GM18858 (cell line): ENCODE measurements around the gene LACC1.

Source experiments
- ATAC-seq: cut with Tn5 transposase; IDR thresholded peaks from one replicate; pipeline ENCODE4 v1.9.1; 2021; ENCODE audit not compliant: unreplicated experiment

Gene LACC1

DNA sequence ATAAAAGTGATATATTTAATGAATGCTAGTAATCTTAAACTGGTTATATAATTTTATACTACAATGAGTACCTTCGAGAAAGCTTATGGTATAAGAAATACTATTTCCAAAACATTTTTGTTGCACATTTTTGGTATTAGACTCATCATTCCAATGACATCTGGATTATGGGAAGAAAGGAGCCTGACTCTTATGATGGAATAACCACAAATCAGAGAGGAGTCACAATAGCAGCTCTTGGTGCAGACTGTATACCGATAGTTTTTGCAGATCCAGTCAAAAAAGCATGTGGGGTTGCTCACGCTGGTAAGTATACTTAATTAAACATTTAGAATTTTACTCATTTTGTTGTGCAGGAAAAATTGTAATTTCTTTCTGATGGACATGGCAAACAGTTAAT, 3.9 kb downstream of the LACC1 start:
- ATAC-seq, result no peak

DNA sequence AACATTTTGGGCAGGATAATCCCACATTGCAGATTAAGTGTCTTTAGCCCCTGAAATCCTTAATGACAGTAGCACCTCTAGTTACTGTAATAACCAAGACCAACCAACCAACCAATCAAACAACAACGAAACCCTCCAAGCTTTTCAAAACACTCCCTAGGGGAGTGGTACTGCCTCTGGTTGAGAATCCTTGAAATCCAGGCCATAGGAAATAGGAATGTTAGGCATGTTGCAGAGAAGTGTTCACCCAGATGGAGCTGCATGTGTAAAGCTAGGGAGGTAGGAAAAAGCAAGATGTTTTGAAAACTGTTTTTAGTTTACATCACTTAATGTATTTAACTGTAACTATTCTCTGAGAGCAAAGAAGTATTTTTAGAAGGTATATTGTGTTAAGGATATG, 4.5 kb downstream of the LACC1 start:
- ATAC-seq, result no peak

DNA sequence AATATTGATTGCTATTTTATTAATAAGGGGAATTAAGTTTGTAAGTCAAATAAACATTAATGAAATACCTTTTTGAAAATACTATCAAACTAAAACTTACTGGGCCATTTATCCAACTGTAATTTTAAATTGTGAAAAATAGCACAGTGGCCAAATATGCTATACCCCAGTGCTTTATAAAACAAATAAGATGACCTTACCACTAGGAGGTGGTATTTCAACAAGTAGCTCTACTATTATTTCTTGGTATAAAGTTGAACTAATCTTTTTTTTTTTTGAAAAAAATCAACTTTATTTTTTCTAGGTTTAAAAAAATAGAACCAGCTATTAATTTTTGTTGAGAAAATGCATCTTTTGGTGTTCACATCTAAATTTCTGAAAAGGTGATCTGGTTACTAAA, 14.7 kb downstream of the LACC1 start:
- no peak for ATAC-seq

DNA sequence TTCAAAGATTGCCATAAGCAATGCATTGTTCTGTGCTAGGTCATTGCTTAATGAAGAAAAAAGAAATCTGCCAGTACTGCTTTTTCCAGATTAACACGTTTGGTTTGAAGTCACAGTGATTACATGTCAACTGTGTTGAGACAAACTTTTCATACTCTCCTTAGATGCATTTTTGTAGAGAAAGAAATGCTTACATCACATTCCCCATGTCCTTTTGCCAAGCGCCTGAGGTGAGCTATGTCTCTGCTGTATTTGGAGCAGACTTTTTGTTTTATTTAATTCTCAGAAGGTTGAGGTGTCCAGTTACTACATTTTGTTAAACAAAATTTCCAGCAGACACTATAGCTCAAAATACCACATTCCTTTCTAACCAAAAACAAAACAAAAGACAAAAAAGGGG, 16.2 kb downstream of the LACC1 start:
- ATAC-seq, result no peak

DNA sequence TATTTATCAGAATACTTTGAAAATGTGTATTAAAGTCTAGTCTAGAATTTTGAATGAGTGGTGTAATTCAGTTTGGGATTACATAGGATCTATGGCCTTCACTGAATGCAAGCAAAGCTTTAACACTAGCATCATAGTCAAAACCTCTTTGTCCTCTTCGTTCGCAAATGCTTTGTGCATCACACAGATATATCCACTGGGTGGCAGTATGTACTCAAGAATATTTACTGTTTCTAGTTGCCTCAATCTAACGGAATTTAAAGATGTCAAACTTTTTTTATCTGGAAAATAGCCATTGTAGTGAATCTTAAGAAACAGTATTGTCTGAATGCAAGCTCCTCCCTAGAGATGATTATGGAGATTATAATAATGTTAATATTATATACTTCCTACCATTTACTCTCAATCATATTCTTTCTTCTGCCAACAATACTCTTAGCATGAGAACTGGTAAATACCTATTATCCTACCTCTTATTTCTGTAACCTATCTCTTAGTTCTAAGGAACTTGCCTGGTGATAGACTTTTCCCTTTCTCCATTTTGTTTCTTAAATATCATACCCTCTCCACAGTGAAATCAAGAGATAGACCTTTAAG, 25.8 kb downstream of the LACC1 start:
- no peak for ATAC-seq

DNA sequence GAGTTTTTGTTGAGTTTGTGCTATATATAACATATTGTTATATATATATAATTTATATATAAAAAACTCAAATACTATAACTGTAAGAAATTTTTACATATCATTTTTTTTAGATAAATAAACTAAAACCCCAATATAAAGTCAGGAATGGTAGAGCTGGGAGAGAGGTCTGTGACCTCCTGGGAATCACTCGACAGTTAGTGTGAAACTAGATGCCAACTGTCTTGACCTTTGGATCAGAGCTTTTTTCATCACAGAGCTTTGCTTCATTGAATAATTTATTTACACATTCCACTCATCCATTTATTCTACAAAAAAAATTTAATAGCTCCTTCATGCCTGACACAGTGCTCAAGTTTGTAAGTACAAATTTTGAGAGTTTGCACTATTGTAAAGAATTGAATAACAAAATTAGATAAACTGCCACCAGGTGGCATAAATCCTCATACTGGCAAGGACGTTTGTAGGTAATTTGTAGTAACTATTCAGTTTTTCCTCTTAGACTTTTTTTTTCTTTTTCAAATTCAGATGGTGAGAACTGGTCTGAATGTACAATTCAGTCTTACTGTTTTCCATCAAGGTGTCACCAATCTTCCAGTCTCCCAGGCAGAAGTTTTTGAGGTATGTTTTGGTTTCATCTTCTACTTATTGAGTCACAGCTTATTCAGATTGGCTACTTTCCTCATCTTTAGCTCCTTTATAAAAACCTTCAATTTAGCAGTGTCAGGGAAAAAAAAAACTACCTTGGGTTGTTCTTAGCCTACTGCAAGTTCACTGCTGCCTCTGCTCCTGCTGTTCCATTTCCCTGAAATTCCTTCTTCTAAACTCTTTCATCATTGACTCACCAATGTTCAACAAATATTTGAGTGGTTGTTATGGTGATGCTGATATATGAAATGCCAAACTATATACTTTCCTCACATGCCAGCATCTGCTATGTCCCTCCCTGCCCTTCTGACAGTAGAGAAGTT, 28.7 kb downstream of the LACC1 start:
- ATAC-seq, result no peak

DNA sequence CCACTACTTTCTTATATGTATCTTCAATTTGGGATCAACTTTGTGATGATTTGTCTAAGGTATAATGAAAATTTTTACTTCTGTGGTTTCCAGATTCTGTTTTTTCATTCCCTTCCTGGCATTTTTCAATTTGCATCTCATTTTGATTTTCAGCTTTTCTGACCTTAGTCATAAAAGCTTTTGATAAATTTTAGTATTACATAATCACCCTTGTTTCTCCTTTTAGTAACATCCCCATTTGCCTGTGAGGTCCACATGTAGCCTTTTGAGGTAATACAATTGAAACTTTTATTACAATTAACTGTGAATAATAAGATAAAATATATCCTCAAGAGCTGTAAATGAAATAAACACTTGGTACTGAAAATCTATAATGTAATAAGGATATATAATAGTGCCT, 31.2 kb downstream of the LACC1 start:
- ATAC-seq, result no peak

DNA sequence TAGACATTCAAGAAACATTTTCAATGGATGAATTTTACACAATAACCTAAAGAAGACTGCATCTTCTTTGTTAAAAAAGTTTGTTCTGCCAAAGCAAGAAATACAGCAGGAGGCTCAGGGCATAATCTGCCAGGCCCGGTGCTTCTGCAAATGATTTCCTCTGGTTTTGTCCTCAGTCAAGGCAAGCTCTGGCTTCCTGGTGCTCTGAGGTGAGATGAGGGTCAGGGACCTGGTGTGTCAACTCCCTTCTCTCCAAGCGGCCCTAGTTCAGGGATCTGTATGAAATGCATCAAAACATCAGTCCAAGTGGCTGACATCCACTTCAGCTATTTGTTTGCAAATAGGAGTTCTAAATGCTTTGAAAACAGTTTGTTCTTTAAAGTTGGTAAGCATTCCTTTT, 31.6 kb downstream of the LACC1 start:
- ATAC-seq, result no peak

DNA sequence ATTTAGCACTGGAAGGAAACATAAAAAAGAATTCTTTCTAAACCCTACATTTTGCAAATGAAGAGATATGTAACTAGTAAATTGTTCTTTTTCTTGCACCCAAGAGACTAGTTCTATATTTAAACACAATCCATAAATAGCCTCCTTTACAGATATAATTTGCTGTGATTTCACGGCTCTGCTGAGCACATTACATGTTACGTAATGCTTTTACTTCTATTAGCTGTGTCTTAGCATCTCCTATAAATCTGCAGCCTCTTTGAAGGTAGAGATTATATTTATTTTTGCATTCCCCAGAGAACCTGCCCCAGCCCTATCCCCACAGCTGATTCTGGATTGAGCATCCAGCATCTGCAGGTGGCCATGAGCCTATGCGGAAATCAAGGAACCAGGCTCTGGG, 32.2 kb downstream of the LACC1 start:
- ATAC-seq, result no peak

DNA sequence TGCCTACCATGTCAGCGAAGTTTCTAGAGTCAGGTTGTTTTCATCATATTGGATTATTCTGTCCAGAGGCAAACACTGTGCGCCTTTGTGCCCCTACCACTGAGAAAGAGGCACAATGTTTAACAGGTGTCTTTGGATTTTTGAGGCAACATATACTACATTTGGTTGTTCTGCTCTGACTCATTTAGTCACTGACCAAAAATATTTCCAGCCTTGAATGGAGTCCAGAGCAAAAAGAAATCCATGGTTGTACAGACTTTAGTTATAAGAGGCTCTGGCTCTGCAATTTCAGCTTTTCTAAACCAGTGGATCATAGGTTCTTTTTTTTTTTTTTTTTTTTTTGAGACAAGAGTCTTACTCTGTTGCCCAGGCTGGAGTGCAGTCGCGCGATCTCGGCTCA, 35.7 kb downstream of the LACC1 start:
- ATAC-seq, result no peak

DNA sequence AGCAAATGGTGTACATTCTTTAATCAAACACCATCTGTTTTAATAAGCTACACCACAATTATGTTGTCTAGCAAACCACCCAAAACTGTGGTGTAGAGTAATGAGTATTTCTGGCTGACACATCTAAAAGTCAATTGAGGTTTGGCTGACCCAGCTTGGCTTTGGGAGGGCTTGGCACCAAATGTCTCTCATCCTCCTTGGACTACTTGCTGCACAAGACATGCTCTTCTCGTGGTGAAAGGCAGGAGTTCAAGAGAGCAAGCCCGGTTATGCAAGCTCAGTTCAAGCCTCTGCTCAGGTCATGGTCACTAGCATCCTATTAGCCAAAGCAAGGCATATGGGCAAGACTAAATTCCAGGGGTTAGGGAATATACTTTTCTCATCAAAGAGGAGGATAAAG, 37.1 kb downstream of the LACC1 start:
- no peak for ATAC-seq

DNA sequence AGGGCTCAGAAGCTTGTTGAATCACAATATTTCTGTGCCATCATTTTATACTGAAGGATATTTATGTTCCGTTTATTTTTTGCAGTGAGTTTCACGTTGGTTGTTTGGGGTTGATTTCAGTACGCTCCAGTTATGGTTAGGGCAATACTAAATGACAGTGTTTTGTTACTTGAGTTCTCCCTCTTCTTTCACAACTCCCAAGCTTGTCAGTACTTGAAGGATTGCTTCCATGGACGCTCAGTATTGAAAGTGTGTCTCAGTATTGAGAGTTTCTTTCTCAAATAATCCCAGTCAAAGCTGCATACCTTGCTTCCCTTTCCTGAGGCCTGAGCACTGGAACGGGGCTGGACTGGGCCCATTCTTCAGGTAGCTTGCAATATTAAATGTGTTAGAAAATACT, 38.9 kb downstream of the LACC1 start:
- ATAC-seq, result no peak

DNA sequence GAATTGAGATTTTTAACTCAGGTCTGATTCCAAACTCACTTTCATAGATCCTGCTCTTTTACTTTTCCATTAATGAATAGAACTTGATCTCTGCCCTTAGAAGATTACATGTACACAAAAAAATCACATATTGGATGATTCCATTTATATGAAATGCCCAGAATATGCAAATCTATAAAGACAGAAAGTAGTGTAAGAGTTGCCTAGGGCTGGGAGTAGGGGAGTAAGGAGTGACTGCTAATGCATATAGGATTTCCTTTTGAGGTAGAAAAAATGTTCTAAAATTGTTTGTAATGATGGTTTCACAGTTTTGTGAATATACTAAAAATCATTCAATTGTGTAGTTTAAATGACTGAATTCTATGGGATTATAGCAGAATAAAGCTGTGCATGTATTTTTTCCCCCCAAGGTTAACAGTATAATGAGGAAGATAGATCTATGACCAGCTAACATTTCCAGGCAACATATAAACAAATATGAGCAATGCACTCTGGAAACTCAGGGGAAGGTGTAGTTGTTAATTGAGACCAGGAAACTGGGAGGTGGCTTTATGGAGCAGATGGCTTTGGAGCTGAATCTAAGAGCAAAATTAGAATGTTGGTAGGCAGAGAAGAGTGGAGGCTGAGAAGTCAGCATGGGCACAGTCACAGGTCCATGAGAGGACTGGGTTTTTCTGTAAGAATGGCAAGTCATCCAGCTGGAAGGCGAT, 41.4 kb downstream of the LACC1 start:
- ATAC-seq, result no peak

DNA sequence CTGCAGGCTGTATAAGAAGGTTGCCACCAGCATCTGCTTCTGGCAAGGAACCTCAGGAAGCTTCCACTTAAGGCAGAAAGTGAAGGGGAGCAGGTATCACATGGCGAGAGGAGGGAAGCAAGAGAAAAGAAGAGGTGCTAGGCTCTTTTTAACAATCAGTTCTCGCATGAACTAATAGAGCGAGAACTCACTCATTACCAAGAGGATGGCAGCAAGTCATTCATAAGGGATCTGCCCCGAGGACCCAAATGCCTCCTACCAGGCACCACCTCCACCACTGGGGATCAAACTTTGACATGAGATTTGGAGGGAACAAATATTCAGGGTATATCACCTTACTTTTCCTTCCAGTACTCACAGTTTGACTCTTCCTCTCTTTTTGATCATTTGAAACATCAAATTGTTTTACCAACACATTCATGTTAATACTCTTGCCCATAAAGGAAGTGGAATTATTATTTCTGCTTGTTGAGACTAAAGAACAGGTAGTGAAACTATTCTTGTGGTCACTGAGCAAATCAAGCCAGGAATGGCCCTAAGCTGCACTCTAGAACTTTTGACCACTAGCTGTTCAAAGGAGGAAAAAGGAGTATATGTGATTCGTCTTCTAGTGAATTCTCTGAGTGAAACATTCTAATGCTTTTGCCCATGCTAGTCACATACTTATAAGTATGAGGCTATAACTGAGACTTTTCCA, 45.0 kb downstream of the LACC1 start:
- peak; percentile 90 for ATAC-seq

DNA sequence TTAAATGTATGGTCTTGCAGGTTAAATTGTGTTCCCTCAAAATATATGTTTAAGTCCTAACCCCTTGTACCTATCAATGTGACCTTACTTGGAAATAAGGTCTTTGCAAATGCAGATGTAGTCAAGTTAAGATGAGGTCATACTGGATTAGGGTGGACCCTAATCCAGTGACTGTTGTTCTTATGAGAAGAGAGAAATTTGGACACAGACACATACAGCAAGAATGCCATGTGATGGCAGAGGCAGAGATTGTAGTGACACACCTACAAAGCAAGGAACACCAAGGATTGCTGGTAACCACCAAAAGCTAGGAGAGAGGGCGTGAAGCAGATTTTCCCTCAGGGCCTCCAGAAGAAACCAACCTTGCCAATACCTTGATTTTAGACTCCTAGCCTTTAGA, 50.2 kb downstream of the LACC1 start:
- no peak for ATAC-seq

DNA sequence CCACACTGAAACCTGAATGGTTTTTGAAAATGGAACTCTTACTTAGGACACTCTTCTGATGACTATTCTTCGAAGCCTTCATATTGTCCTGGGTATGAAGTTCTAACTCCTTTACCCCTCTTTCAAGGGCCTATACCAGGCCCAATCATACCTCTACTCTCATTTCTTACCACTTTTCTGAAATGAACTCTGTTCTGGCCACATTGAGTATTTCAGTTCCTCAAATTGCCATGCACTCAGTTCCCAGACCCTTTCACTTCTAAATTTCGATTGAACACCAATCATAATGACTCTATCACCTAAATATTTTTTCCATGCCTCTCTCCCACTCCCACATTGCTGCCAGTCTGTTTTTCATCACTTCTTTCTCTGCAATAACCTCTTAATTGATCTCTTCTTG, 53.7 kb downstream of the LACC1 start:
- peak; percentile 100 for ATAC-seq

DNA sequence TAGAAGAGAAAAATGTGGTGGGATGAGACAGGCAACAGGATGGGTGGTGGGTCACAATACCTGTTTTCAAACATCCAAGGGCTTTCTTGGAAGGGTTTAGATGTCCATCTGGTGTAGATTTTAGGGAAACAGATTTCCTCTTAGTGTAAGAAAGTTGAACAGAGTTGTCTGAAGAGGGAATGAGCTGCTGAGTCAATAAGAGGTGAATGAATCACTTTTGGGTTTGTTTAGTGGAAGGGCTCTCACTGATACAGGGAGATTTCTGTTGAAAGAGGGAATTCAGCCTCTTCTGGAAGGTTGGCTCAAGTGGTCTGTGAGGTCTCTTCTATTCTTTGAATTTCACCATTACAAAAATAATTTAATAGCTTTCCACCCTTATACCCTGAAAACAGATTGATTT, 54.6 kb downstream of the LACC1 start:
- ATAC-seq, result no peak

DNA sequence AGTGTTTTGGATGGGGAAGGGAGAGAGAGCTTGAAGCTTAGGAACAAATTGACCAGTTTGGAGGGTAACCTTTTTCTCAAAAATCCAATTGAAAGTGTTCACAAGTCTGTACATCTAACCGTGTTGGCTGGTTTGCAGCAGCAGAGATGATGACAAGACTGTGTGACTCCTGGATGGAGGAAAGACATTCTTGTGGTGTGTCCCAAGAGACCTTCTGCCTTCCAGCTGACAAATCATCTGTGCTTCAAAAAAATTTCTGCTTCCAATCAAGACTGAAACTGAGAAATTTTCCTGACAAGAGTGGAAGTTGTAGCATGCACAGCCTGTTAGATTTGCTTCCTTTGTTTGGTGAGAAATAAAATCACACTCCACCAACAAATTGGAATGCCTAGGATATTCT, 56.2 kb downstream of the LACC1 start:
- ATAC-seq, result no peak

DNA sequence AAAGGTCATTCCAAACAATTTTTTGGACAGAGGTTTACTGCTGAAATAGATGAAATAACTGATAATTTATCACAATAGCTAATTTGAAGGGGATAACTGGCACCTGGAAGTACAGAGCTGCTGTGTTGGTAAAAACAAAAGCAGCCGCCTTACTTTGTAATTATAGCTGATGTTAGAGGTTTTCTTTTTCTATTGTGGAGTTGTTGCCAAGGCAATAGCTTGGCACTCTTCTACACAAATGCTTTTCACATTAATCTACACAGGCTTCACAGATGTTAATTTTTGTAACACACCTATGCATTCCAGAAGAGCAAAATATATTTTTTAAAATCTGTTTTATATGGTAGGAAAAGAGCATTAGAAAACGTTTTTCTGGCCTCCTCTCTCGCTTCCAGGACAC, 56.9 kb downstream of the LACC1 start:
- ATAC-seq, result no peak

DNA sequence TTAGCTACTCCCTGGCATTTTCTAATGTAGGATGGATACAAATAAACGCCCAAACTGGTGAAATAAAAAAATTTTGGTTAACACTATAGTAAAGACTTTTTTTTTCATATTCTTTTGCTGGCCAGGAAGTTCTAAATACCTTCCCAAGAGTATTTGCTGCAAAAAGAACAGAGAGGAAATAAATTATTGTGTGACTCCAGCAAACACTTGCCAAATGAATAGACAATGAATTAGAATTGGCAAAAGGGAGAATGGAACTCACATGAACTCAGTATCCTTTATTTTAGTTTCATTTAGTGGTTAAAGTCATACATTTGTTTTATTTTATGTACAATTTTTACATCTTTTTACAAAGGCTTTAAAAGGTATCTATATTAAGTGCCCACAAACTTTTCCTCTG, 58.1 kb downstream of the LACC1 start:
- no peak for ATAC-seq

DNA sequence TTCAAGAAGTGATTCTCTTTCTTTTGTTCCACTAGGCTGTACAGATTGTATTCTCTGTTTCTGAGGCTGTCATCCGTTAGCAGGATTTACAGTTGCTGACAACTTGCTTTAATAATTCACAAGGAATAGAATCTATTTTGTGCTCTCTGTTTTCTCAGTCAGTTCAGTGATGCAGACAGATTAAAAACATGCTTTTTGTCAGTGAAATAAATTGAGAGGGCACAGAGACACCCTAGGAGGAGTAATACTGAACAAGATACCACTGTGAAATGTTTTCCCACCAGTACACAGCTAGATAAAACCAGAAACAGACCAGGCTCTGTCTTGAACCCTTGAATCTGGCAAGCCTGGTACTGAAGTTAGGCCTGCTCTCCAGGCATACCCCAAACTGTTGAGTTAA, 58.7 kb downstream of the LACC1 start:
- ATAC-seq, result no peak
